H1 (cell line): ENCODE measurements around the gene PLEK. TPM values are rescaled to one million over a fixed set of nuclear protein-coding genes. Genes with fewer than 3 reads are reported as not detected.

Source experiments
- CTCF ChIA-PET: fragments of 300-600 bp; sonication (Branson Sonifier 250); formaldehyde crosslinking; loops from one replicate; lab custom pipeline; 2021; ENCODE audit not compliant: partially characterized antibody; lab: Charles Lee
- POLR2A ChIA-PET: fragments of 300-600 bp; sonication (Branson Sonifier 250); formaldehyde crosslinking; loops from one replicate; lab custom pipeline; 2021; ENCODE audit warnings: inconsistent platforms; ENCODE audit not compliant: partially characterized antibody; lab: Charles Lee
- DNase-seq, 2 experiments: peaks; one replicate each; pipeline versions ENCODE4 v3.0.0 to v3.0.0-alpha.2; 2010 to 2022; ENCODE audit warnings: low spot score in 2 of 2, low read depth in 1 of 2, mixed read lengths in 1 of 2
- FAIRE-seq: peaks from 2 replicates; lab custom pipeline; 2011; peaks lifted over from hg19 to GRCh38; lab: Jason Lieb, UNC
- H2AFZ ChIP-seq: 2 replicates; pipeline ENCODE4 v1.8.1; 2012; ENCODE audit warnings: low read length, inconsistent platforms
- H2AK5ac ChIP-seq: 2 replicates; pipeline ENCODE4 v1.6.1; 2013; ENCODE audit warnings: low read depth, low read length
- H2BK120ac ChIP-seq: replicated peaks from 2 replicates; pipeline ENCODE3; 2013; ENCODE audit warnings: low read depth, low read length, inconsistent platforms
- H2BK12ac ChIP-seq: 2 replicates; pipeline ENCODE4 v1.6.1; 2013; ENCODE audit warnings: low read depth, low read length
- H2BK15ac ChIP-seq: 2 replicates; pipeline ENCODE4 v1.6.1; 2013; ENCODE audit warnings: low read length
- H2BK20ac ChIP-seq: 2 replicates; pipeline ENCODE4 v1.6.1; 2013; ENCODE audit warnings: low read length
- H2BK5ac ChIP-seq: 2 replicates; pipeline ENCODE4 v1.6.1; 2013; ENCODE audit warnings: low read depth, low read length
- H3K14ac ChIP-seq: 2 replicates; pipeline ENCODE4 v1.6.1; 2013; ENCODE audit warnings: inconsistent platforms; ENCODE audit not compliant: insufficient read length
- H3K18ac ChIP-seq: 2 replicates; pipeline ENCODE4 v1.6.1; 2013; ENCODE audit warnings: low read length; ENCODE audit errors: extremely low read depth
- H3K23ac ChIP-seq: 2 replicates; pipeline ENCODE4 v1.6.1; 2013; ENCODE audit warnings: inconsistent platforms; ENCODE audit not compliant: insufficient read length
- H3K23me2 ChIP-seq: 2 replicates; pipeline ENCODE4 v1.6.1; 2013; ENCODE audit warnings: low read depth, low read length
- H3K27ac ChIP-seq: 2 replicates; pipeline ENCODE4 v1.6.1; 2011; ENCODE audit warnings: low read depth, low read length, inconsistent platforms
- H3K27me3 ChIP-seq, 4 experiments: replicated peaks in 1 of 4; 1 replicate in 1 of 4; 2 replicates in 3 of 4; pipeline versions ENCODE4 v1.6.1 to v1.8.1; 2011 to 2013; ENCODE audit warnings: low read length in 3 of 4, mild to moderate bottlenecking in 3 of 4, inconsistent platforms in 2 of 4, mixed read lengths in 2 of 4, moderate library complexity in 1 of 4; ENCODE audit not compliant: control insufficient read depth in 3 of 4, insufficient read depth in 3 of 4; ENCODE audit errors: extremely low read depth in 1 of 4
- H3K36me3 ChIP-seq, 4 experiments: 2 replicates each; pipeline versions ENCODE4 v1.6.1 to v1.8.1; 2011 to 2013; ENCODE audit warnings: mild to moderate bottlenecking in 4 of 4, low read length in 3 of 4, moderate library complexity in 2 of 4, control low read depth in 1 of 4, inconsistent platforms in 1 of 4; ENCODE audit not compliant: insufficient read depth in 4 of 4, control insufficient read depth in 2 of 4
- H3K4ac ChIP-seq: replicated peaks from 2 replicates; pipeline ENCODE3; 2013; ENCODE audit warnings: low read length, low read depth, mixed read lengths, inconsistent platforms; ENCODE audit not compliant: insufficient read length
- H3K4me1 ChIP-seq, 4 experiments: replicated peaks in 1 of 4; 1 replicate in 1 of 4; 2 replicates in 3 of 4; pipeline versions ENCODE4 v1.6.1 to v1.8.1; 2011 to 2013; ENCODE audit warnings: low read length in 3 of 4, inconsistent platforms in 2 of 4, mixed read lengths in 1 of 4; ENCODE audit not compliant: insufficient read depth in 4 of 4, control insufficient read depth in 3 of 4
- H3K4me2 ChIP-seq, 2 experiments: 2 replicates each; pipeline versions ENCODE4 v1.6.1 to v1.8.1; 2011 to 2013; ENCODE audit warnings: low read depth in 2 of 2, low read length in 2 of 2, control low read depth in 1 of 2, inconsistent platforms in 1 of 2, mild to moderate bottlenecking in 1 of 2; ENCODE audit not compliant: insufficient read depth in 1 of 2
- H3K4me3 ChIP-seq, 4 experiments: fragments of 200-600, 300-600 bp in 1 of 4; sonication (generic), shearing (Covaris generic), sonication (Bioruptor Twin) in 1 of 4; 2 replicates each; pipeline versions ENCODE4 v1.5.1 to v1.8.1; 2011 to 2016; ENCODE audit warnings: low read length in 4 of 4, low read depth in 3 of 4, control low read depth in 2 of 4, inconsistent platforms in 2 of 4, mild to moderate bottlenecking in 2 of 4, mixed read lengths in 1 of 4, moderate library complexity in 1 of 4; ENCODE audit not compliant: insufficient read depth in 2 of 4; ENCODE audit errors: extremely low read depth in 1 of 4
- H3K56ac ChIP-seq: replicated peaks from 2 replicates; pipeline ENCODE3; 2013; ENCODE audit warnings: low read depth, mild to moderate bottlenecking, mixed read lengths, low read length, inconsistent platforms; ENCODE audit not compliant: insufficient read length
- H3K79me1 ChIP-seq: 2 replicates; pipeline ENCODE4 v1.6.1; 2013; ENCODE audit warnings: low read depth, low read length, control low read depth
- H3K79me2 ChIP-seq, 2 experiments: 2 replicates each; pipeline versions ENCODE4 v1.6.1 to v1.8.1; 2012 to 2013; ENCODE audit warnings: low read length in 2 of 2, mild to moderate bottlenecking in 2 of 2, inconsistent platforms in 1 of 2; ENCODE audit not compliant: insufficient read depth in 2 of 2, control insufficient read depth in 1 of 2
- H3K9ac ChIP-seq, 4 experiments: replicated peaks in 1 of 4; 1 replicate in 1 of 4; 2 replicates in 3 of 4; pipeline versions ENCODE4 v1.6.1 to v1.8.1; 2011 to 2013; ENCODE audit warnings: low read depth in 3 of 4, low read length in 3 of 4, control low read depth in 2 of 4, mild to moderate bottlenecking in 2 of 4, moderate library complexity in 2 of 4, inconsistent platforms in 1 of 4; ENCODE audit errors: extremely low read depth in 1 of 4
- H3K9me3 ChIP-seq, 2 experiments: 2 replicates each; pipeline versions ENCODE4 v1.6.1 to v1.8.1; 2012 to 2013; ENCODE audit warnings: mild to moderate bottlenecking in 2 of 2, moderate library complexity in 2 of 2, control low read depth in 1 of 2, inconsistent platforms in 1 of 2, low read depth in 1 of 2, low read length in 1 of 2, mixed read lengths in 1 of 2; ENCODE audit not compliant: insufficient read depth in 2 of 2
- H4K20me1 ChIP-seq, 2 experiments: replicated peaks in 1 of 2; 2 replicates each; pipeline versions ENCODE3 to v1.8.1; 2011 to 2013; ENCODE audit warnings: inconsistent platforms in 2 of 2, low read length in 2 of 2, mild to moderate bottlenecking in 1 of 2; ENCODE audit not compliant: insufficient read depth in 2 of 2, control insufficient read depth in 1 of 2
- H4K5ac ChIP-seq: 2 replicates; pipeline ENCODE4 v1.6.1; 2013; ENCODE audit warnings: low read length, low read depth, mixed read lengths, inconsistent platforms; ENCODE audit not compliant: insufficient read length
- H4K8ac ChIP-seq: 2 replicates; pipeline ENCODE4 v1.8.0; 2013; ENCODE audit warnings: mild to moderate bottlenecking, moderate library complexity, low read length, inconsistent platforms; ENCODE audit not compliant: insufficient read depth; ENCODE audit errors: extremely low read depth
- H4K91ac ChIP-seq: replicated peaks from 2 replicates; pipeline ENCODE3; 2013; ENCODE audit warnings: low read length, mixed read lengths, inconsistent platforms; ENCODE audit not compliant: insufficient read length
- CHD1 ChIP-seq: IDR thresholded peaks from 2 replicates; pipeline ENCODE4 v1.6.1; 2012; ENCODE audit warnings: low read depth, low read length, improper control_type of control experiment
- EZH2 ChIP-seq: fragments of 200-600 bp; sonication (generic); IDR thresholded peaks from 2 replicates; pipeline ENCODE4 v1.7.1; 2012; ENCODE audit warnings: low read depth, mild to moderate bottlenecking, moderate library complexity, low read length, inconsistent platforms; ENCODE audit not compliant: severe bottlenecking
- GABPA ChIP-seq: IDR thresholded peaks from 2 replicates; pipeline ENCODE4 v1.6.1; 2011; ENCODE audit warnings: mild to moderate bottlenecking, low read length, moderate library complexity, borderline replicate concordance; ENCODE audit not compliant: insufficient read depth
- HDAC6 ChIP-seq: IDR thresholded peaks from one replicate; pipeline ENCODE4 v1.7.1; 2012; ENCODE audit warnings: low read depth, mild to moderate bottlenecking, inconsistent platforms, low read length, moderate library complexity
- JUND ChIP-seq: IDR thresholded peaks from 2 replicates; pipeline ENCODE4 v1.6.1; 2011; ENCODE audit warnings: mild to moderate bottlenecking, improper control_type of control experiment, low read length
- KDM5A ChIP-seq: fragments of 200-600 bp; IDR thresholded peaks from 2 replicates; pipeline ENCODE4 v1.7.1; 2012; ENCODE audit warnings: mild to moderate bottlenecking, low read length, inconsistent platforms, mixed read lengths
- MAFK ChIP-seq: IDR thresholded peaks from 2 replicates; pipeline ENCODE4 v1.6.1; 2012; ENCODE audit warnings: low read depth, mild to moderate bottlenecking, improper control_type of control experiment, low read length
- POLR2AphosphoS5 ChIP-seq: IDR thresholded peaks from 2 replicates; pipeline ENCODE4 v1.6.1; 2011; ENCODE audit warnings: low read depth, low read length
- RAD21 ChIP-seq, 2 experiments: IDR thresholded peaks in 1 of 2; conservative IDR thresholded peaks in 1 of 2; 2 replicates each; pipeline ENCODE4 v1.6.1; 2011; ENCODE audit warnings: low read depth in 2 of 2, low read length in 2 of 2, improper control_type of control experiment in 1 of 2, inconsistent platforms in 1 of 2, mild to moderate bottlenecking in 1 of 2, moderate library complexity in 1 of 2
- RFX5 ChIP-seq: IDR thresholded peaks from 2 replicates; pipeline ENCODE4 v1.6.1; 2011; ENCODE audit warnings: low read depth, low read length, improper control_type of control experiment, borderline replicate concordance
- SIX5 ChIP-seq: IDR thresholded peaks from 2 replicates; pipeline ENCODE4 v1.6.1; 2011; ENCODE audit warnings: mild to moderate bottlenecking, low read depth, low read length
- TEAD4 ChIP-seq: IDR thresholded peaks from 2 replicates; pipeline ENCODE4 v1.6.1; 2012; ENCODE audit warnings: low read depth, low read length, inconsistent platforms, mixed read lengths
- WGBS, 2 experiments: shearing (Covaris generic) in 1 of 2; methylation state at CpG; one replicate each; pipeline versions ENCODE4 v1.1.6 to v1.1.7; 2013 to 2015; ENCODE audit warnings: low lambda C conversion rate in 2 of 2, mixed read lengths in 2 of 2, inconsistent platforms in 1 of 2, low coverage in 1 of 2, missing lambda C conversion rate in 1 of 2; ENCODE audit not compliant: insufficient replicate concordance in 2 of 2, insufficient coverage in 1 of 2, insufficient read length in 1 of 2; ENCODE audit errors: extremely low coverage in 1 of 2, missing lambda C conversion rate in 1 of 2; 5-methylcytosine and 5-hydroxymethylcytosine counted together
- polyA plus RNA-seq, 7 experiments: library from polyadenylated mRNA; depleted of rRNA in 3 of 7; stranded (reverse) in 5 of 7; unstranded in 2 of 7; fragments of >200 nt in 5 of 7; fragments of 200-250 nt in 2 of 7; gene quantifications; 1 replicate in 5 of 7; 2 replicates in 1 of 7; 4 replicates in 1 of 7; pipeline versions ENCODE4 v1.2.1 to v1.2.3, GENCODE V29; 2011 to 2013; ENCODE audit warnings: missing spikeins in 2 of 7, mixed read lengths in 2 of 7
- total RNA-seq: library from RNA; stranded (reverse); fragmentation: NEBNext Ultra II Directional; extraction: Animal tissue kit (Norgen Biotek cat#: 25700); gene quantifications from 2 replicates; pipeline ENCODE4 v1.2.1, GENCODE V29; 2021
- TF ChIP-seq, protein P1 (sequence below): IDR thresholded peaks from 2 replicates; pipeline ENCODE4 v1.6.1; 2011; ENCODE audit warnings: low read length, improper control_type of control experiment

Gene PLEK
- total and polyA plus RNA-seq, 2 of the 8 experiments (the other 6 are each of a cell fraction or from before 2014, with no cell fraction given): not detected

DNA sequence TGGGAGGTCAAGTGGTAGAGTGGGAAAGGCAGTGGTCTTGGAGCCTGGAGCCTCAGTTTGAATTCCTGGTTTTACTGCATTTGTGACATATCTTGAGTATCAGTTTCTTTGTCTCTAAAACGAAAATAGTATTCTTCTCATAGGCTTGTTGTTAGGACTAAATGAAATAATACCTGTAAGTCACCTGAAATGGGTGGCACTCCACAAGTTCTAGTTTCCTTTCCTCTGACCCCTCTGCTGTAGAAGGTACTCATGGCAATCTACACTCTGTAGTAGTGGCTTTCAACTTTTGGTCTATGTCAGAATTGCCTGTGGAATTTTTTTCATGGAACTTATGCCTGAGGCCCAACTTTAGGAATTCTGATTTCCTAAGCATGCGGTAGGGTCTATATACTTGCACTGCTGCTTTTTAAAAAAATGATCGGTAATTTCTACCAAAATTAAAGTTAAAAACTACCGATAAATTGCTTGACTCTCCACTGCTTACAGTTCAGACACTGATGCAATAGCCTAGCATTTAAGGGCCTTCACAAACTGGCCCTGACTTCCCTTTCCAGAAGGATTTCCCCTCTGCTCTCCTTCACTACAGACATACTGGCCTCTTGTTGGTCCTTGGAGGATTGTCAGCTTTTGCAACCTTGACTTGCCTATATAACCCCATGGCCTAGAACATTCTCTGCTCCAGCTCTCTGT, 47.2 kb downstream of the PLEK start:
- no peak overlapping the region for H3K4me2 ChIP-seq
- DNase-seq (no peak), FAIRE-seq (no peak)
- H3K36me3 ChIP-seq: no peaks in the 10 kb centered on the region
- H2AFZ ChIP-seq: no peak overlapping the region
- no peak overlapping the region for H2BK15ac ChIP-seq
- POLR2A ChIA-PET: no interaction called here
- no peaks in the 10 kb centered on the region for H4K20me1 ChIP-seq
- no peak overlapping the region for H3K18ac ChIP-seq
- 83% methylated on average over 4 of the region's 4 CpGs; no CpG with 5 or more reads in 1 of the 2 experiments for WGBS, 2 experiments
- H4K8ac ChIP-seq: no peak overlapping the region
- no peak overlapping the region for H2BK20ac ChIP-seq
- no peak overlapping the region for H3K23ac ChIP-seq
- H2BK5ac ChIP-seq: no peak overlapping the region
- H3K56ac ChIP-seq: no peak overlapping the region
- CTCF ChIA-PET: interaction anchor here (1.9 kb wide), 1 partner anchor 29 kb away, joined by 6 read pairs; no protein-coding TSS in a partner anchor
- no peaks in the 10 kb centered on the region for H3K79me1 ChIP-seq
- H4K5ac ChIP-seq: no peak overlapping the region
- no peak overlapping the region for H3K4ac ChIP-seq
- H3K4me1 ChIP-seq: no peaks in the 10 kb centered on the region
- no peak overlapping the region for H2BK12ac ChIP-seq
- H2AK5ac ChIP-seq: no peak overlapping the region
- no peak overlapping the region for H4K91ac ChIP-seq
- H3K23me2 ChIP-seq: no peaks in the 10 kb centered on the region
- no peak overlapping the region for H3K14ac ChIP-seq
- H3K27me3 ChIP-seq: no peaks in the 10 kb centered on the region
- no peaks in the 10 kb centered on the region for H3K79me2 ChIP-seq
- no peak overlapping the region for H3K4me3 ChIP-seq
- no peak overlapping the region for H2BK120ac ChIP-seq
- H3K9ac ChIP-seq: no peak overlapping the region
- H3K9me3 ChIP-seq: no peaks in the 10 kb centered on the region
- no peak overlapping the region for H3K27ac ChIP-seq
- no peak for TF ChIP-seq HDAC6
- TF ChIP-seq RAD21 (IDR thresholded peaks at IDR 0.05 in 1 of 2, conservative IDR thresholded peaks at IDR 0.05 in 1 of 2; ENCODE audit: low read depth in 2 of 2, low read length in 2 of 2): no peak
- TF ChIP-seq, protein P1, sequence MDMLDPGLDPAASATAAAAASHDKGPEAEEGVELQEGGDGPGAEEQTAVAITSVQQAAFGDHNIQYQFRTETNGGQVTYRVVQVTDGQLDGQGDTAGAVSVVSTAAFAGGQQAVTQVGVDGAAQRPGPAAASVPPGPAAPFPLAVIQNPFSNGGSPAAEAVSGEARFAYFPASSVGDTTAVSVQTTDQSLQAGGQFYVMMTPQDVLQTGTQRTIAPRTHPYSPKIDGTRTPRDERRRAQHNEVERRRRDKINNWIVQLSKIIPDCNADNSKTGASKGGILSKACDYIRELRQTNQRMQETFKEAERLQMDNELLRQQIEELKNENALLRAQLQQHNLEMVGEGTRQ: no peak
- no peak for TF ChIP-seq CHD1
- no peak for TF ChIP-seq SIX5
- TF ChIP-seq POLR2AphosphoS5: no peak
- no peak for TF ChIP-seq MAFK
- no peak for TF ChIP-seq GABPA
- TF ChIP-seq TEAD4: no peak
- TF ChIP-seq RFX5: no peak
- no peak for TF ChIP-seq EZH2
- no peak for TF ChIP-seq KDM5A
- TF ChIP-seq JUND: no peak
